CD4-positive, alpha-beta memory T cell (primary cell): ENCODE measurements around the gene ANKRD11. TPM values are rescaled to one million over a fixed set of nuclear protein-coding genes. Genes with fewer than 3 reads are reported as not detected.
A peak's percentile ranks its signal among the peaks of the same experiment; 100 is the strongest.
"Not testable (repeated sequence)": the region's sequence is repeated elsewhere in the genome, so short reads cannot be mapped to it uniquely, and the experiment has no call there.

Source experiments
- CTCF ChIA-PET: fragments of 350-600 bp; sonication (Branson Sonifier 250); formaldehyde crosslinking; loops from one replicate; lab custom pipeline; 2021; ENCODE audit warnings: inconsistent platforms; ENCODE audit not compliant: partially characterized antibody; lab: Charles Lee
- POLR2A ChIA-PET: fragments of 350-600 bp; sonication (Branson Sonifier 250); formaldehyde crosslinking; loops from one replicate; lab custom pipeline; 2021; ENCODE audit not compliant: partially characterized antibody; lab: Charles Lee
- DNase-seq, 5 donors: peaks; one replicate each; pipeline versions ENCODE4 v3.0.0 to v3.0.0-alpha.2; 2020 to 2022; ENCODE audit warnings: mixed read lengths in 1 of 5
- H3K27ac ChIP-seq: one replicate; pipeline ENCODE4 v1.7.0; 2013; ENCODE audit warnings: low read depth, low read length
- H3K27me3 ChIP-seq: 2 replicates; pipeline ENCODE4 v1.7.0; 2013; ENCODE audit warnings: mild to moderate bottlenecking, low read length, moderate library complexity; ENCODE audit not compliant: insufficient read depth
- H3K36me3 ChIP-seq: 2 replicates; pipeline ENCODE4 v1.7.0; 2013; ENCODE audit warnings: mild to moderate bottlenecking, low read length, moderate library complexity; ENCODE audit not compliant: insufficient read depth
- H3K4me1 ChIP-seq: 2 replicates; pipeline ENCODE4 v1.7.0; 2013; ENCODE audit warnings: mild to moderate bottlenecking, low read length, moderate library complexity; ENCODE audit not compliant: insufficient read depth
- H3K4me3 ChIP-seq, 2 donors: one replicate each; pipeline ENCODE4 v1.7.0; 2013; ENCODE audit warnings: low read length in 2 of 2, mild to moderate bottlenecking in 1 of 2
- H3K9me3 ChIP-seq, 2 donors: one replicate each; pipeline ENCODE4 v1.7.0; 2013; ENCODE audit warnings: low read length in 2 of 2, control low read depth in 1 of 2; ENCODE audit not compliant: control insufficient read depth in 1 of 2
- H3K27ac Mint-ChIP-seq, 7 donors: one replicate each; pipeline ENCODE4 v1.8.0; 2020 to 2021; ENCODE audit warnings: mixed read lengths in 7 of 7, mild to moderate bottlenecking in 6 of 7, inconsistent platforms in 3 of 7, moderate library complexity in 3 of 7
- H3K27me3 Mint-ChIP-seq, 2 donors: one replicate each; pipeline ENCODE4 v1.8.0; 2020 to 2021; ENCODE audit warnings: mixed read lengths in 2 of 2
- H3K36me3 Mint-ChIP-seq, 2 donors: one replicate each; pipeline ENCODE4 v1.8.0; 2020 to 2021; ENCODE audit warnings: mixed read lengths in 2 of 2, inconsistent platforms in 1 of 2, mild to moderate bottlenecking in 1 of 2
- H3K4me1 Mint-ChIP-seq, 4 donors: one replicate each; pipeline ENCODE4 v1.8.0; 2020 to 2021; ENCODE audit warnings: mixed read lengths in 4 of 4, mild to moderate bottlenecking in 1 of 4
- H3K4me3 Mint-ChIP-seq, 8 donors: one replicate each; pipeline ENCODE4 v1.8.0; 2020 to 2021; ENCODE audit warnings: mixed read lengths in 8 of 8, mild to moderate bottlenecking in 7 of 8, moderate library complexity in 6 of 8, inconsistent platforms in 3 of 8
- H3K9me3 Mint-ChIP-seq, 8 donors: one replicate each; pipeline ENCODE4 v1.8.0; 2020 to 2021; ENCODE audit warnings: mixed read lengths in 8 of 8, mild to moderate bottlenecking in 5 of 8, inconsistent platforms in 3 of 8, moderate library complexity in 1 of 8
- intact Hi-C: fragments of 100-400 bp; cut with micrococcal nuclease; formaldehyde crosslinking; loops from one replicate; pipeline ENCODE4 v1.15.1; 2023
- polyA plus RNA-seq, 2 donors: library from polyadenylated mRNA; unstranded; fragments of 300-500 nt; fragmentation: Illumina TruSeq; gene quantifications; one replicate each; pipeline ENCODE4 v1.2.3, GENCODE V29; 2021
- total RNA-seq, 2 experiments: library from RNA; stranded (reverse); gene quantifications; one replicate each; pipeline ENCODE4 v1.2.3, GENCODE V29; 2021

Gene ANKRD11
- total and polyA plus RNA-seq, 4 experiments from 2014 or later = 3.9 to 246 (median 140) TPM

- no peak overlapping the region for H3K4me3 Mint-ChIP-seq
- Histone ChIP-seq H3K36me3 (no peaks in the 10 kb centered on the region), H3K27ac (no peak overlapping the region), H3K27me3 (no peaks in the 10 kb centered on the region), H3K4me3 (no peak overlapping the region), H3K4me1 (peaks cover 22% of the 10 kb centered on the region), H3K9me3 (no peaks in the 10 kb centered on the region)
- peaks cover 0 to under 1% (median 0%) of the 10 kb centered on the region in 8 donors for H3K9me3 Mint-ChIP-seq
- intact Hi-C loops = loop anchor here (5.0 kb wide), 1 partner anchor 1292 kb away; the partner anchor contains the start of gene BANP
- ChIA-PET POLR2A (no interaction called here), CTCF (interaction anchor here (2.5 kb wide), 1 partner anchor 44 kb away, joined by 7 read pairs; no protein-coding TSS in a partner anchor)
- no peak for DNase-seq
- H3K4me1 Mint-ChIP-seq = peaks cover 8 to 38% (median 23%) of the 10 kb centered on the region in 4 donors
- H3K36me3 Mint-ChIP-seq = peaks cover 0 to 6% of the 10 kb centered on the region in 2 donors
- H3K27me3 Mint-ChIP-seq = no peaks in the 10 kb centered on the region
- no peak overlapping the region for H3K27ac Mint-ChIP-seq
These were observed 245.6 kb downstream of the ANKRD11 start for GRCh38 chr16:89244754-89245153.

DNA sequence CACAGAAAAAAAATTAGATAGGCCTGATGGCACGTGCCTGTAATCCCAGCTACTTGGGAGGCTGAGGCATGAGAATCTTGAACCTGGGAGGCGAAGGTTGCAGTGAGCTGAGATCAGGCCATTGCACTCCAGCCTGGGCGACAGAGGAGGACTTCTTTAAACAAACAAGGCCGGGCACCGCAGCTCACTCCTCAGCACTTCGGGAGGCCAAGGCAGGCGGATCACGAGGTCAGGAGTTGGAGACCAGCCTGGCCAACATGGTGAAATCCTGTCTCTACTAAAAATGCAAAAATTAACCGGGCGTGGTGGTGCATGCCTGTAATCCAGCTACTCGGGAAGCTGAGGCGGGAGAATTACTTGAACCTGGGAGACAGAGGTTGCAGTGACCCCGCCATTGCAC lies 246.1 kb downstream of the ANKRD11 start:
- H3K4me3 ChIP-seq, H3K27me3 Mint-ChIP-seq, H3K36me3 ChIP-seq, DNase-seq, POLR2A ChIA-PET, H3K9me3 Mint-ChIP-seq, H3K9me3 ChIP-seq, H3K27ac ChIP-seq, H3K27me3 ChIP-seq, H3K36me3 Mint-ChIP-seq: not testable (repeated sequence)
- H3K4me1 ChIP-seq = peaks cover 23% of the 10 kb centered on the region
- CTCF ChIA-PET = interaction anchor here (2.5 kb wide), 1 partner anchor 45 kb away, joined by 7 read pairs; no protein-coding TSS in a partner anchor
- intact Hi-C loops = loop anchor here (5.0 kb wide), 1 partner anchor 1292 kb away; the partner anchor contains the start of gene BANP
- peak overlapping the region in 1 of 8 donors; percentile 61 for H3K4me3 Mint-ChIP-seq
- peaks cover 8 to 38% (median 23%) of the 10 kb centered on the region in 4 donors for H3K4me1 Mint-ChIP-seq
- H3K27ac Mint-ChIP-seq = peak overlapping the region in 3 of 7 donors; percentile 19 to 82 (median 63)

- H3K27ac Mint-ChIP-seq = peak overlapping the region; percentile 36 to 94 (median 79)
- H3K27me3 Mint-ChIP-seq = no peaks in the 10 kb centered on the region
- peaks cover 0 to 6% of the 10 kb centered on the region in 2 donors for H3K36me3 Mint-ChIP-seq
- H3K4me3 Mint-ChIP-seq = peak overlapping the region in 1 of 8 donors; percentile 43
- no peaks in the 10 kb centered on the region for H3K9me3 ChIP-seq
- intact Hi-C loops = loop anchor here (5.0 kb wide), 1 partner anchor 1291 kb away; the partner anchor contains the start of gene BANP
- no peaks in the 10 kb centered on the region for H3K27me3 ChIP-seq
- ChIA-PET CTCF (interaction anchor here (2.5 kb wide), 1 partner anchor 45 kb away, joined by 7 read pairs; no protein-coding TSS in a partner anchor), POLR2A (interaction anchor here (0.8 kb wide), 1 partner anchor 318 kb away, joined by 3 read pairs; no protein-coding TSS in a partner anchor)
- no peak overlapping the region for H3K4me3 ChIP-seq
- H3K9me3 Mint-ChIP-seq = no peaks in the 10 kb centered on the region
- no peak overlapping the region for H3K27ac ChIP-seq
- H3K36me3 ChIP-seq = no peaks in the 10 kb centered on the region
- H3K4me1 Mint-ChIP-seq = peaks cover 8 to 38% (median 20%) of the 10 kb centered on the region in 4 donors
- H3K4me1 ChIP-seq = peaks cover 23% of the 10 kb centered on the region
- DNase-seq = no peak
These were observed 246.7 kb downstream of the ANKRD11 start for GRCh38 chr16:89243664-89244063.

DNA sequence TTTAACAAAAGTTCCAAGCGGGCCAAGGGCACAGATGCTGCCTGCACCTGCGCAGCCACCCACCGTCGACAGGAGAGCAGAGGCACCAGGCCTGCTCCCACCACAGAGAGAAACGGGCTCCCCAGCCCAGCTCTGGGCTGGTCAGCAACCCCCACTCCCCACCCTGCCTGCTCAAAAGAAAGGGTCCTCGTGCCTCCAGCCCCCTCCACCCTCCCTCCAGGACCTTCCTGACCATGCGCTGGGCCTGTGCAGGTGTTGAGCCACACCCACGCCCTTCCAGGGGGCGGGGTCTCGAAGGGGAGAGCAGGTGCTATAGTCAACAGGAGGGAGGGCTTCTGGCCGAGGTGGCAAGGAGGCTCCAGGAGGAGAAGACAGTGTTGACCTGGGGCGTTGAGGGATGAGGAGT lies 247.6 kb downstream of the ANKRD11 start:
- DNase-seq = no peak

DNA sequence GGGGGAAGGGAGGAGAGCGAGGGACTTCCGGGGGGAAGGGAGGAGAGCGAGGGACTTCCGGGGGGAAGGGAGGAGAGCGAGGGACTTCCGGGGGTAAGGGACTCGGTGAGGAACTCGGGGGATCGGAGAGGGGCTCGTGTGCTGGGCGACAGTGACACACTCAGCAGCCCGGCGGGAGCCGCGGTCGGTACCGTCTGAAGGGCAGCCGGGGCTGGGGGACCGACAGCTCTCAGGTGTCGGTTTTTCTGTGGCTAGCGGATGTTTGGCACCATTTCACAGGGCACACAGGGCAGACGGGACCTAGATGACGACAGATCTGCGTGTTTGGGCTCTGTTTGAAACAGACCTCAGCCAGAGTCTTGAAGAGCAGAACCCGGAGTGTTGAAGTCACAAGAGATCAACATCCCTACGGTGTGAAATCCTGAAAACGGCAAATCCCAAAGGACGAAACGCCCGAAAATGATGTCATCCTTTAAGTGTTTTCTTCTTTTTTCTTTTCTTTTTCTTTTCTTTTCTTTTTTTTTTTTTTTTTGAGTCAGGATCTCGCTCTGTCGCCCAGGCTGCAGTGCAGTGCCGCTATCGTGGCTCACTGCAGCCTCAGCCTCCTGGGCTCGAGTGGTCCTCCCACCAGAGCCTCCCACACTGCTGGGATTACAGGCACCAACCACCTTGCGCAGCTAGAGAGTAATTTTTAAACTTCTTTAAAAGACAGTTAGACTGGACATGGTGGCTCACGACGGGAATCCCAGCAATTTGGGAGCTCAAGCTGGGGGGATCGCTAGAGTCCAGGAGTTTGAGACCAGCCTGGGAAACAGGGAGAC lies 249.0 kb downstream of the ANKRD11 start:
- Histone ChIP-seq H3K27me3 (no peaks in the 10 kb centered on the region), H3K4me3 (peak overlapping the region; percentile 73 to 80), H3K4me1 (peaks cover 13% of the 10 kb centered on the region), H3K27ac (peak overlapping the region; percentile 91), H3K9me3 (no peaks in the 10 kb centered on the region), H3K36me3 (no peaks in the 10 kb centered on the region)
- no peaks in the 10 kb centered on the region for H3K9me3 Mint-ChIP-seq
- H3K4me1 Mint-ChIP-seq = peaks cover 8 to 36% (median 18%) of the 10 kb centered on the region in 4 donors
- DNase-seq = peak; percentile 92 to 97 (median 93)
- ChIA-PET POLR2A (interaction anchor here (0.9 to 3.0 kb wide), 12 partner anchors 24 to 632 kb away, joined by 3 to 17 read pairs (median 4); partner anchors contain the start of genes APRT, SPG7, TCF25 and ZNF778), CTCF (interaction anchor here (0.7 to 3.3 kb wide), 10 partner anchors 24 to 323 kb away, joined by 3 to 19 read pairs (median 4); partner anchors contain the start of genes SPG7 and ZNF778)
- H3K27ac Mint-ChIP-seq = peak overlapping the region; percentile 95 to 100 (median 99)
- H3K27me3 Mint-ChIP-seq = no peaks in the 10 kb centered on the region
- peaks cover 0 to 6% of the 10 kb centered on the region in 2 donors for H3K36me3 Mint-ChIP-seq
- H3K4me3 Mint-ChIP-seq = peak overlapping the region; percentile 90 to 98 (median 96)
- intact Hi-C loops = loop anchor here (1.0 to 5.0 kb wide), 5 partner anchors 24 to 1289 kb away; partner anchors contain the start of genes ANKRD11, BANP, RPL13 and ZNF778

More for the DNA sequence above, 247.6 kb downstream of the ANKRD11 start:
- peak overlapping the region in 5 of 8 donors; percentile 13 to 53 (median 21) for H3K4me3 Mint-ChIP-seq
- peaks cover 19% of the 10 kb centered on the region for H3K4me1 ChIP-seq
- no peaks in the 10 kb centered on the region for H3K27me3 Mint-ChIP-seq
- intact Hi-C loops = loop anchor here (5.0 kb wide), 1 partner anchor 1290 kb away; the partner anchor contains the start of gene BANP
- H3K36me3 ChIP-seq = no peaks in the 10 kb centered on the region
- H3K4me3 ChIP-seq = no peak overlapping the region
- no peaks in the 10 kb centered on the region for H3K27me3 ChIP-seq
- POLR2A ChIA-PET = interaction anchor here (0.5 to 3.0 kb wide), 3 partner anchors 72 to 624 kb away, joined by 3 to 17 read pairs (median 3); no protein-coding TSS in a partner anchor
- H3K9me3 Mint-ChIP-seq = no peaks in the 10 kb centered on the region
- H3K27ac Mint-ChIP-seq = peak overlapping the region; percentile 79 to 94 (median 82)
- CTCF ChIA-PET = no interaction called here
- H3K36me3 Mint-ChIP-seq = peaks cover 0 to 6% of the 10 kb centered on the region in 2 donors
- H3K4me1 Mint-ChIP-seq = peaks cover 9 to 38% (median 19%) of the 10 kb centered on the region in 4 donors
- H3K27ac ChIP-seq = no peak overlapping the region
- H3K9me3 ChIP-seq = no peaks in the 10 kb centered on the region

GRCh38 chr16:89237733-89238132 lies 252.6 kb downstream of the ANKRD11 start:
- peaks cover 11 to 15% of the 10 kb centered on the region in 2 donors for H3K36me3 Mint-ChIP-seq
- Histone ChIP-seq H3K27me3 (no peaks in the 10 kb centered on the region), H3K9me3 (no peaks in the 10 kb centered on the region), H3K4me1 (peaks cover 13% of the 10 kb centered on the region), H3K27ac (no peak overlapping the region), H3K4me3 (no peak overlapping the region), H3K36me3 (no peaks in the 10 kb centered on the region)
- peaks cover 6 to 20% (median 11%) of the 10 kb centered on the region in 4 donors for H3K4me1 Mint-ChIP-seq
- CTCF ChIA-PET = no interaction called here
- H3K27ac Mint-ChIP-seq = peak overlapping the region in 2 of 7 donors; percentile 47 to 65
- no peaks in the 10 kb centered on the region for H3K9me3 Mint-ChIP-seq
- POLR2A ChIA-PET = no interaction called here
- peak overlapping the region in 1 of 8 donors; percentile 15 for H3K4me3 Mint-ChIP-seq
- DNase-seq = no peak
- intact Hi-C loops = no loop called here
- H3K27me3 Mint-ChIP-seq = no peaks in the 10 kb centered on the region
